Measurements from ENCODE around the gene PTPRD. TPM values are rescaled to one million over a fixed set of nuclear protein-coding genes. Genes with fewer than 3 reads are reported as not detected.

The PTPRD gene
- total and polyA plus RNA-seq, 2 experiments from 2014 or later, result 11.5 to 58.0 TPM

- no peak overlapping the region for H3K4me3 ChIP-seq
- no peaks in the 10 kb centered on the region for H3K9me2 ChIP-seq (ENCODE audit: insufficient read depth)
- Mint-ChIP-seq H3K27me3 (ENCODE audit: insufficient read depth, low read depth, poor library complexity) (no peaks in the 10 kb centered on the region), H3K36me3 (ENCODE audit: low read depth) (no peaks in the 10 kb centered on the region), H3K27ac (no peak overlapping the region), H3K4me1 (peaks cover 3% of the 10 kb centered on the region; the same call in 2 of the 3 replicates), H3K9me3 (no peaks in the 10 kb centered on the region), H3K4me3 (no peak overlapping the region)
- peak; percentile 61 for DNase-seq (ENCODE audit: low spot score)
- H3K36me3 ChIP-seq (ENCODE audit: insufficient read depth), result no peaks in the 10 kb centered on the region
- no peaks in the 10 kb centered on the region for H4K20me1 ChIP-seq (replicated peaks; ENCODE audit: insufficient read depth)
- no peak overlapping the region for H3K4me2 ChIP-seq
- no peaks in the 10 kb centered on the region for H3K27me3 ChIP-seq (ENCODE audit: insufficient read depth)
- TF ChIP-seq CTCF (conservative IDR thresholded peaks at IDR 0.05; ENCODE audit: low read depth in 2 of 2), result peak; percentile 26 to 66; a peak in 2 of 4 replicates
- TF ChIP-seq ETS1 (IDR thresholded peaks at IDR 0.05), result no peak
- H3K4me1 ChIP-seq (ENCODE audit: insufficient read depth), result peaks cover 4% of the 10 kb centered on the region
- H3K27ac ChIP-seq (ENCODE audit: low read depth), result no peak overlapping the region
- peak; percentile 91 for ATAC-seq
- H3F3A ChIP-seq (replicated peaks; ENCODE audit: low read depth), result no peaks in the 10 kb centered on the region
- H3K79me2 ChIP-seq (replicated peaks; ENCODE audit: insufficient read depth), result no peaks in the 10 kb centered on the region
- H2AFZ ChIP-seq, result no peak overlapping the region
Measured at GRCh38 chr9:9142001-9142400, 1470.8 kb downstream of the PTPRD start.

- no peaks in the 10 kb centered on the region for H3K4me1 ChIP-seq (ENCODE audit: insufficient read depth)
- Mint-ChIP-seq H3K4me3 (no peak overlapping the region), H3K4me1 (no peaks in the 10 kb centered on the region), H3K27ac (no peak overlapping the region), H3K27me3 (ENCODE audit: insufficient read depth, low read depth, poor library complexity) (no peaks in the 10 kb centered on the region), H3K9me3 (no peaks in the 10 kb centered on the region), H3K36me3 (ENCODE audit: low read depth) (no peaks in the 10 kb centered on the region)
- ATAC-seq (no peak), DNase-seq (ENCODE audit: low spot score) (no peak)
- H3K79me2 ChIP-seq (replicated peaks; ENCODE audit: insufficient read depth), result no peaks in the 10 kb centered on the region
- H3K4me2 ChIP-seq, result no peak overlapping the region
- no peaks in the 10 kb centered on the region for H3K9me2 ChIP-seq (ENCODE audit: insufficient read depth)
- no peak overlapping the region for H3K27ac ChIP-seq (ENCODE audit: low read depth)
- H2AFZ ChIP-seq, result no peak overlapping the region
- no peaks in the 10 kb centered on the region for H3K27me3 ChIP-seq (ENCODE audit: insufficient read depth)
- no peaks in the 10 kb centered on the region for H3K36me3 ChIP-seq (ENCODE audit: insufficient read depth)
- H3K4me3 ChIP-seq, result no peak overlapping the region
- H3F3A ChIP-seq (replicated peaks; ENCODE audit: low read depth), result no peaks in the 10 kb centered on the region
- no peaks in the 10 kb centered on the region for H4K20me1 ChIP-seq (replicated peaks; ENCODE audit: insufficient read depth)
- no peak for TF ChIP-seq CTCF (conservative IDR thresholded peaks at IDR 0.05; ENCODE audit: low read depth in 2 of 2)
- no peak for TF ChIP-seq REST (IDR thresholded peaks at IDR 0.05; ENCODE audit: unreplicated experiment)
- no peak for TF ChIP-seq ZNF462 (CRISPR knock-in tag; IDR thresholded peaks at IDR 0.05)
- no peak for TF ChIP-seq EZH2phosphoT487 (IDR thresholded peaks at IDR 0.05; ENCODE audit: unreplicated experiment)
- TF ChIP-seq CREB1 (CRISPR knock-in tag; IDR thresholded peaks at IDR 0.05; ENCODE audit: low read depth), result no peak
Measured at GRCh38 chr9:9133526-9133925, 1479.3 kb downstream of the PTPRD start.
